ENCODE results near the gene SNN. TPM values are rescaled to one million over a fixed set of nuclear protein-coding genes. Genes with fewer than 3 reads are reported as not detected.

SNN gene
- total RNA-seq, 1 donor from 2014 or later, result 40.0 TPM

DNA sequence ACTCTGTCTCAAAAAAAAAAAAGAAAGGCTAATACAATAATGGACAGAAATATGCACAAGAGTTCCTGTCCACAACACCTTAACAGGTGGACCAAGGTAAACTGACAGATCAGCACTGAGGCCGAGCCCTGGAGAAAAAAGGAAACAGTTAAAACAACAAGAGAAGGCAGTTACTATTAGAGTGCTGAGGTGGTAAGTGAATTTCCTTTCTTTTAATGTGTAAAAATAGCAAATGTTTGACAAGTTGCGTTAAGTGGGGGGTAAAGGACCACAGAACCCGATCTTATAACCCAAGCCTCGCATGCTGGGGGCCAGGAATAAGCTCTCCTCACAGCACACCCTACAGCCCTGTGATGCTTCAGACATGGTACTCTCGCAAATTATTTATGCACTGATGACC lies 49.6 kb downstream of the SNN start:
- no peak for DNase-seq (ENCODE audit: low spot score)
- intact Hi-C loops (cut with DNase I), result no loop called here
- no peak for ATAC-seq

DNA sequence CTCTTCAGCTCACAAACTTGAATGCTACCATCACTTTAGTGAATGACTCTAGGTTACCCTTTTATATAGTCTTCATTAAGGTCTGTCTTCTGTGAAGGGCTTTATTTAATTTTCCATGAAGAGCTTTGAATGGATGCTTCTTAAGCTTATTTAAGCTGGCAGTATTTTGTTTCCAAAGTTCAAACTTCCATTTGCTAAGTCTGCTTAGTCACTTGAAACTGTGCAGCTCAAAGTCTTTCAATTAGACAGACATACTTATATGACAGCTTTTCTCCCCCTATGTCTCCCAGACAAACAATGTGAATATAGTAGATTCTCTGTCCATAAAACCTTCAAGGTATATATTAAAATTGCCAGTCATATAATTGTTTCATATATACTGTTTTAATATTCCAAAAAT lies 50.9 kb downstream of the SNN start:
- intact Hi-C loops (cut with DNase I), result no loop called here
- DNase-seq (ENCODE audit: low spot score), result no peak

DNA sequence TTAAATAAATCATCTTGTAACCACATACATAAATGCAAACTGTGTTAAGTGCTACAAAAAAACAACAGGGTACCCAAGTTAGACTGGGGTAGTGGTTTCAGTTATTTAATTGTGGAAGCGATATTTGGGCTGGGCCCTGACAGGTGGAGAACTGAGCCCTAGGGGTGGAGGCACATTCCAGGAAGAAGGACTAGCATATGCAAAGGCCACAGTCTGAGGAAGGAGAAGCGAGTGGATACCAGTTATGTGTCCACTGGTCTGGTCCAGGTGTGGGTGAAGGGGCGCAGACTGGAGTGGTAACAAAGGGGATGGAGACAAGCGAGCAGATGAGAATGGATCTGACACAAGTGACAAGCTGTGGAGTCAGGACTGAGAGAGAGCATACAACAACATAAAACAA lies 51.5 kb downstream of the SNN start:
- no peak for ATAC-seq
- intact Hi-C loops (cut with DNase I), result no loop called here
- DNase-seq (ENCODE audit: low spot score), result no peak

More for the DNA sequence above, 50.9 kb downstream of the SNN start:
- ATAC-seq, result no peak

DNA sequence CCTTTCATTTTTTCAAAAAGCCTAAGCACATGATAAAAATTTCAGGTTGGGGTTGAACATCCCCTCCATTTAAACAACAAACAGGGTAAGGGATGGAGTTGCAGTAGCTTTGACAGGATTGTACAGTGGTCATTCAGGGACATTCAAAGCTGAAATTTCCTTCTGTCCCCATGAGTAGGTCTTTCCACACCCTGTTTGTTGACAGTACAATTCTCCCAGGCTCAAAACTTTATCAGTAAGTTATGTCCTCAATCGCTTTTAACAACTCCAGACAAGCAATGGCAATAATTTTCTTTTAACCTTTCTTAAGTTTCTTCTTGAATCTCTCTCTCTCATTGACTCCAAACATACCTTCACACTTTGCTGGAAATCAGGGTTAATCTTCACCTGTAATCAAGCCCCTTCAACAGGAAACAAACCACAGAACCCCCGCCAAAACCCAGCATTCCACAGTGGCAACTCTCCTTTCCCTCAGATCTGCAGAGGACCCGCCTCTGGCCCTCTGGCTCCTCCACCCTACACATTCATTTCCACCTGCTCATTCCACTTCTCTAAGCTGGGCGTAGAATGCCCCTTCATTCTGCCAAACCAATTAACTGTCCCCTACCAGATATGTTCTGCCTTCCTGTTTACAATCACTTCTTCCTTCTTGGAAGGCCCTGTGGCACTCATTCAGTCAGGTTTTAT lies 53.7 kb downstream of the SNN start:
- intact Hi-C loops (cut with DNase I), result no loop called here
- no peak for ATAC-seq
- DNase-seq (ENCODE audit: low spot score), result no peak

DNA sequence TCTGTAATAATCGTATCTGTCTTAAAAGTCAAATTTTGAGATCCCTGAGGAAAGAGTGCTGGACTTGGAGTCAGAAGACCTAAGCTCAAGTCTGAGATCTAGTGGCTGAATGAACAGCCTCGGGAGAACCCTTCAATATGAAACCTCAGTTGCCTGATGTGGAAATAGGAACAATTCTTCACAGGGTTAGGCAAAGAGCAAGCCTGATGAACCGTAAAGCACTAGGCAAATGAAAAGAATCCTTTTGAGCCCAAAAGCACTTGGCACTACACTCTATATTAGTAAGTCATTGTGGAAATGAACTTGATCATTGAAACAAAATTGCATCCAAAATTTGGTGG lies 54.2 kb downstream of the SNN start:
- no peak for DNase-seq (ENCODE audit: low spot score)
- intact Hi-C loops (cut with DNase I), result no loop called here
- no peak for ATAC-seq

DNA sequence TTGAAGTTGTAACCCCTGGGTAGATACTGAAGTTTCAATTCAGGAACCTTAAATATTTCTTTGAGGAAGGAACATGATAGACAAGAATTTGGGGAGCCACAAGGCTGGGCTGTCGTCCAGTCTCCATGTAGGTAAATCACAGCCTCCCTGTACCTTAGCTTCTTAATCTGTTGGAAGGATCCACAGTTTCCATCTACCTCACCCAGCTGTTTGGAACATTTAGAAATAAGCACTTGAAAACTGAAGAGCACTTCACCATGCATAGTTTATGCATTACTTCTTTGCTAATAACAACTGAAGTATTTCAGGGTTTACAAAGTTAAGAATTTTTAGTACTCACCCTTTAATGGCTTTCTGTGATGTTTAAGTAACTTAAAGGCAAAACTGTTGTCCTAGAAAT lies 57.2 kb downstream of the SNN start:
- DNase-seq (ENCODE audit: low spot score) (no peak), ATAC-seq (no peak)
- intact Hi-C loops (cut with DNase I), result no loop called here

DNA sequence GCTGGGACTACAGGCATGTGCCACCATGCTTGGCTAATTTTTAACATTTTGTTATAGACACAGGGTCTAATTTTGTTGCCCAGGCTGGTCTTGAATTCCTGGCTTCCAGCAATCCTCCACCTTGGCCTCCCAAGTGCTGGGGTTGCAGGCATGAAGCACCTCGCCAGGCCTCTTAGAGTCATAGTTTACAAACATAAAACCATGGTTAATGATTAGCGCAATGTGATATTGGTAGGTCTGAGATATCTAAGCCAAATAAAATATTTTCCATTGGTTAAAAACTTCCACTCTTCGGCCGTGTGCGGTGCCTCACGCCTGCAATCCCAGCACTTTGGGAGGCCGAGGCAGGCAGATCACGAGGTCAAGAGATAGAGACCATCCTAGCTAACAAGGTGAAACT lies 57.8 kb downstream of the SNN start:
- DNase-seq (ENCODE audit: low spot score) (no peak), ATAC-seq (no peak)
- intact Hi-C loops (cut with DNase I), result no loop called here

DNA sequence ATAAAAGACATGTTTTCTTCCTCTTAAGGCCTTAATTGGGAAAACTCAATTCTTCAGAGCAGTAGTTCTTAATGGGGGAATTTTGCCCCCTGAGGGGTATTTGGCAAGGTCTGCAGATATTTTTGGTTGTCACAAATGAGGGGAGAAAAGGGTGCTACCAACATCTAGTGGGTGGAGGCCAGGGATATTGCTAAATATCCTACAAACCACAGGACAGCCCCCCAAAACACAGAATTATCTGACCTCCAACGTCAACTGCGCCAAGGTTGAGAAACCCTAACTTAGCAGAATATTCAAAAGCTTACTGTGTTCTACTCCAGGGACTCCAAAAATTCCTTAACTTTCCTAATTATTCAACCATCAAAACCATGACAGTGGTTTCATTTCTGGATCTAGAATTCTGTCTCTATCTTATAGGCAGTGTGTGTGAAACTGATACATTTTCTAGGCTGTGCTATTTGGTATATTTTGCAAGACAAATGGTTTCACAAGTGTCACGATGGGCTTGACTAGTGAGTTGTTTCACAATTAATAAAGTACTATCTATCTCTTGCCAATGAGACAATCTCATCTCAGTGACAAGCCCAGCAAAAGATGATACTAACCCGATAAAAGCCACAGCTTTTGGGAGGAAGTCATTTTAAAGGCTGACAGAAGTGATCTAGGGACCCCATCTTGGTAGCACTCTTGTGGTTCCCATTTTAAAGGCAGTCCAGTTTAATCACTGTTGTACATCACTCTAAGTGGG lies 59.7 kb downstream of the SNN start:
- no peak for DNase-seq (ENCODE audit: low spot score)
- intact Hi-C loops (cut with DNase I), result no loop called here
- ATAC-seq, result no peak

Other genes with a start within 250 kb of the SNN start
- 200 TPM for gene LITAF, start 81.5 kb upstream of the SNN start, total RNA-seq
- gene TXNDC11, start 74.4 kb downstream of the SNN start, total RNA-seq, result 36.6 TPM
- gene ZC3H7A, start 128.8 kb downstream of the SNN start, total RNA-seq, result 91.1 TPM
- gene RSL1D1, start 183.1 kb downstream of the SNN start, total RNA-seq, result 104 TPM
- 82.7 TPM for gene GSPT1, start 247.5 kb downstream of the SNN start, total RNA-seq

Measured in sciatic nerve (tissue), 2 donors.